HepG2 (cell line): ENCODE results near the gene SIGLEC14. TPM values are rescaled to one million over a fixed set of nuclear protein-coding genes. Genes with fewer than 3 reads are reported as not detected.
A peak's percentile ranks its signal among the peaks of the same experiment; 100 is the strongest.

Experiments
- AFF4 ChIP-seq: sonication (generic); formaldehyde crosslinking; IDR thresholded peaks from 2 replicates; pipeline ENCODE4 v1.4.0; 2020; ENCODE audit warnings: missing genetic modification reagents
- CREB1 ChIP-seq, 2 experiments: fragments of 450-650 bp in 1 of 2; IDR thresholded peaks; 2 replicates each; pipeline ENCODE4 v1.6.1; 2016 to 2017; ENCODE audit warnings: control low read depth in 1 of 2, mild to moderate bottlenecking in 1 of 2, missing compliant biosample characterization in 1 of 2, missing genetic modification characterization in 1 of 2
- FOXP1 ChIP-seq, 2 experiments: fragments of 450-650 bp in 1 of 2; IDR thresholded peaks; 2 replicates each; pipeline ENCODE4 v1.6.1; 2017 to 2018; ENCODE audit warnings: antibody characterized with exemption in 1 of 2
- GZF1 ChIP-seq: sonication (generic); formaldehyde crosslinking; IDR thresholded peaks from 2 replicates; pipeline ENCODE4 v1.5.1; 2020; ENCODE audit warnings: mild to moderate bottlenecking, missing genetic modification reagents
- KMT2A ChIP-seq: sonication (generic); formaldehyde crosslinking; IDR thresholded peaks from 2 replicates; pipeline ENCODE4 v1.4.0; 2020; ENCODE audit warnings: missing genetic modification reagents
- MAZ ChIP-seq, 2 experiments: sonication (generic) in 1 of 2; formaldehyde crosslinking in 1 of 2; IDR thresholded peaks; 2 replicates each; pipeline versions ENCODE4 v1.5.0 to v1.6.1; 2012 to 2020; ENCODE audit warnings: low read depth in 2 of 2, mild to moderate bottlenecking in 2 of 2, borderline replicate concordance in 1 of 2, improper control_type of control experiment in 1 of 2, low read length in 1 of 2, missing genetic modification reagents in 1 of 2, moderate library complexity in 1 of 2
- PHB2 ChIP-seq: fragments of 450-650 bp; IDR thresholded peaks from 2 replicates; pipeline ENCODE4 v1.6.1; 2018; ENCODE audit not compliant: partially characterized antibody
- REL ChIP-seq: sonication (generic); formaldehyde crosslinking; conservative IDR thresholded peaks from 2 replicates; pipeline ENCODE4 v1.8.0; 2022; ENCODE audit warnings: mild to moderate bottlenecking, missing genetic modification reagents, moderate library complexity
- ZBTB3 ChIP-seq: sonication (generic); formaldehyde crosslinking; IDR thresholded peaks from 2 replicates; pipeline ENCODE4 v1.4.0; 2020; ENCODE audit warnings: low read depth, mild to moderate bottlenecking, moderate library complexity, missing genetic modification reagents, borderline replicate concordance
- ZNF230 ChIP-seq: sonication (generic); formaldehyde crosslinking; IDR thresholded peaks from 2 replicates; pipeline ENCODE4 v1.4.0; 2020; ENCODE audit warnings: mild to moderate bottlenecking, missing genetic modification reagents
- ZNF264 ChIP-seq: sonication (generic); formaldehyde crosslinking; IDR thresholded peaks from 2 replicates; pipeline ENCODE4 v1.4.0; 2020; ENCODE audit warnings: missing genetic modification reagents
- ZNF296 ChIP-seq: sonication (generic); formaldehyde crosslinking; conservative IDR thresholded peaks from 2 replicates; pipeline ENCODE4 v1.5.0; 2020; ENCODE audit warnings: mild to moderate bottlenecking, missing genetic modification reagents
- ZNF761 ChIP-seq: sonication (generic); formaldehyde crosslinking; conservative IDR thresholded peaks from 2 replicates; pipeline ENCODE4 v1.4.0; 2020; ENCODE audit warnings: mild to moderate bottlenecking, missing genetic modification reagents
- ZSCAN21 ChIP-seq: sonication (generic); formaldehyde crosslinking; IDR thresholded peaks from 2 replicates; pipeline ENCODE4 v1.8.0; 2022; ENCODE audit warnings: mild to moderate bottlenecking, missing genetic modification reagents, moderate library complexity, borderline replicate concordance
- polyA plus RNA-seq, 8 experiments: library from polyadenylated mRNA; depleted of rRNA in 3 of 8; stranded (reverse) in 7 of 8; unstranded in 1 of 8; fragments of >200 nt; fragmentation: Illumina TruSeq in 4 of 8; extraction: Trizol in 4 of 8; gene quantifications; 2 replicates each; pipeline versions ENCODE4 v1.2.1 to v1.2.3, GENCODE V29; 2011 to 2016; ENCODE audit warnings: low read depth in 4 of 8, missing spikeins in 1 of 8, mixed read lengths in 1 of 8; ENCODE audit not compliant: insufficient read depth in 1 of 8
- total RNA-seq, 5 experiments: library from RNA; depleted of rRNA; stranded (reverse); fragments of >200 nt; fragmentation: Illumina TruSeq; extraction: Trizol; gene quantifications; 2 replicates each; pipeline ENCODE4 v1.2.3, GENCODE V29; 2016; ENCODE audit warnings: low read depth in 1 of 5
- TF ChIP-seq, protein P1 (sequence below): IDR thresholded peaks from 2 replicates; pipeline ENCODE4 v1.4.0; 2020; ENCODE audit warnings: mild to moderate bottlenecking, missing genetic modification reagents
- TF ChIP-seq, protein P2 (sequence below): IDR thresholded peaks from 2 replicates; pipeline ENCODE4 v1.6.1; 2016; ENCODE audit warnings: missing biosample characterization, missing genetic modification reagents, low read depth

Gene SIGLEC14
- total and polyA plus RNA-seq, 2 of the 13 experiments (the other 11 are each of a cell fraction or from before 2014, with no cell fraction given), result 0.05 to 0.09 TPM

DNA sequence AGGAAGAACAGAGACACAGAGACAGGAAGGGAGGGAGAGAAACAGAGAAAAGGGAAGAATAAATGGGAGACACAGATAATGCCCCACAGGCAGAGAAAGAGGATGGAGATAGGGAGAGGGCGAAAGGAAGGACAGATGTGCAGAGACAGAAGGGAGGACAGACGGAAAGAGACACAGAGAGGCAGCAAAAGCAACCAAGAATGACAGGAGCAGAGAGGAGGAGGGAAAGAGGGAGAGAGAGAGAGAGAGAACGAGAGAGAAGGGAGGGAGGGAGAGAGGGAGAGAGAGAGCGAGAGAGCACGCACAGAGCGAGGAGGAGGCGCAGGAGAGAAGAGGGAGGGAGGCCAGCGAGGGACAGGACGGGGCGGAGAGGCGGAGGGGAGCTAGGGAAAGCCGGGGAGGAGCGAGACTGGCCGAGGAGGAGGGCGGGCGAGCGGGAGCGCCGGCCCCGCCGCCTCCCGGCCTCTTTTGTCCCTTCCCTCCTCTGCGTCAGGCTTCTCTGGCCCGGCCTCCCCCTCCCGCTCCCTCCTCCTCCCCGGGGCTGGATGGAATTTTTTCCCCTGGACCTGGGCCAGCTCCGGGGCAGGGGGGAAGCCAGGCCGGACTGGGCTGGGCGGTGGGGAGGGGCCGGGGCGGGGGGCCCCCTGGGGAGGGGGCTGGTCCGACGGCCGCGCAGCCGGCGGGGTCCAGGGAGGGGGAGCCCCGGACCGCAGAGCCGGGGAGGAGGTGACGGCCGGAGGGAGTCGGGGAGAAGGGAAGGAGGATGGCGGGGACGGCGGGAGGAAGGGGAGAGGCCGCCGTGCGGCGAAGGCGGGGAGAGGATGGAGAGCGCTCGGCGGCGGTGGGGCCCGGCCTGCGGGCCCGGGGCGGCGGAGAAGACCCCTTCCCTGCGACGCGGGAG lies 42.3 kb upstream of the SIGLEC14 start (continued):
- no peak for TF ChIP-seq AFF4 (CRISPR knock-in tag)
- TF ChIP-seq PHB2, result no peak
- TF ChIP-seq, protein P1, sequence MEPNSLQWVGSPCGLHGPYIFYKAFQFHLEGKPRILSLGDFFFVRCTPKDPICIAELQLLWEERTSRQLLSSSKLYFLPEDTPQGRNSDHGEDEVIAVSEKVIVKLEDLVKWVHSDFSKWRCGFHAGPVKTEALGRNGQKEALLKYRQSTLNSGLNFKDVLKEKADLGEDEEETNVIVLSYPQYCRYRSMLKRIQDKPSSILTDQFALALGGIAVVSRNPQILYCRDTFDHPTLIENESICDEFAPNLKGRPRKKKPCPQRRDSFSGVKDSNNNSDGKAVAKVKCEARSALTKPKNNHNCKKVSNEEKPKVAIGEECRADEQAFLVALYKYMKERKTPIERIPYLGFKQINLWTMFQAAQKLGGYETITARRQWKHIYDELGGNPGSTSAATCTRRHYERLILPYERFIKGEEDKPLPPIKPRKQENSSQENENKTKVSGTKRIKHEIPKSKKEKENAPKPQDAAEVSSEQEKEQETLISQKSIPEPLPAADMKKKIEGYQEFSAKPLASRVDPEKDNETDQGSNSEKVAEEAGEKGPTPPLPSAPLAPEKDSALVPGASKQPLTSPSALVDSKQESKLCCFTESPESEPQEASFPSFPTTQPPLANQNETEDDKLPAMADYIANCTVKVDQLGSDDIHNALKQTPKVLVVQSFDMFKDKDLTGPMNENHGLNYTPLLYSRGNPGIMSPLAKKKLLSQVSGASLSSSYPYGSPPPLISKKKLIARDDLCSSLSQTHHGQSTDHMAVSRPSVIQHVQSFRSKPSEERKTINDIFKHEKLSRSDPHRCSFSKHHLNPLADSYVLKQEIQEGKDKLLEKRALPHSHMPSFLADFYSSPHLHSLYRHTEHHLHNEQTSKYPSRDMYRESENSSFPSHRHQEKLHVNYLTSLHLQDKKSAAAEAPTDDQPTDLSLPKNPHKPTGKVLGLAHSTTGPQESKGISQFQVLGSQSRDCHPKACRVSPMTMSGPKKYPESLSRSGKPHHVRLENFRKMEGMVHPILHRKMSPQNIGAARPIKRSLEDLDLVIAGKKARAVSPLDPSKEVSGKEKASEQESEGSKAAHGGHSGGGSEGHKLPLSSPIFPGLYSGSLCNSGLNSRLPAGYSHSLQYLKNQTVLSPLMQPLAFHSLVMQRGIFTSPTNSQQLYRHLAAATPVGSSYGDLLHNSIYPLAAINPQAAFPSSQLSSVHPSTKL, result peak; percentile 36; the same call in 1 of the 2 replicates
- 0 out of 2 replicates have a peak, but pooled peaks have one; percentile 49 for TF ChIP-seq MAZ (IDR thresholded peaks at IDR 0.05; ENCODE audit: borderline replicate concordance, low read depth, low read length)
- TF ChIP-seq MAZ (CRISPR knock-in tag; IDR thresholded peaks at IDR 0.05; ENCODE audit: low read depth), result 0 out of 2 replicates have a peak, but pooled peaks have one; percentile 18
- no peak for TF ChIP-seq ZNF264 (CRISPR knock-in tag)
- TF ChIP-seq ZNF296 (CRISPR knock-in tag), result no peak
- no peak for TF ChIP-seq KMT2A (CRISPR knock-in tag)
- no peak for TF ChIP-seq CREB1 (IDR thresholded peaks at IDR 0.05)
- TF ChIP-seq CREB1 (CRISPR knock-in tag; IDR thresholded peaks at IDR 0.05), result no peak
- TF ChIP-seq FOXP1 (IDR thresholded peaks at IDR 0.05), result no peak
- TF ChIP-seq FOXP1 (CRISPR knock-in tag; IDR thresholded peaks at IDR 0.05), result no peak
- no peak for TF ChIP-seq GZF1 (CRISPR knock-in tag)
- TF ChIP-seq, protein P2, sequence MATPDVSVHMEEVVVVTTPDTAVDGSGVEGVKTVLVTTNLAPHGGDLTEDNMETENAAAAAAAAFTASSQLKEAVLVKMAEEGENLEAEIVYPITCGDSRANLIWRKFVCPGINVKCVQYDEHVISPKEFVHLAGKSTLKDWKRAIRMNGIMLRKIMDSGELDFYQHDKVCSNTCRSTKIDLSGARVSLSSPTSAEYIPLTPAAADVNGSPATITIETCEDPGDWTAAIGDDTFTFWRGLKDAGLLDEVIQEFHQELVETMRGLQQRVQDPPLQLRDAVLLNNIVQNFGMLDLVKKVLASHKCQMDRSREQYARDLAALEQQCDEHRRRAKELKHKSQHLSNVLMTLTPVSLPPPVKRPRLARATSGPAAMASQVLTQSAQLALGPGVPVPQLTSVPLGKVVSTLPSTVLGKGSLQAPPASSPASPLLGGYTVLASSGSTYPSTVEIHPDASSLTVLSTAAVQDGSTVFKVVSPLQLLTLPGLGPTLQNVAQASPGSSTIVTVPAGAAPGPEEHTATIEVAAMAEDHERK (CRISPR knock-in tag), result no peak
- no peak for TF ChIP-seq REL (CRISPR knock-in tag)
- no peak for TF ChIP-seq ZNF230 (CRISPR knock-in tag)
- no peak for TF ChIP-seq ZNF761 (CRISPR knock-in tag)
- no peak for TF ChIP-seq ZSCAN21
- no peak for TF ChIP-seq ZBTB3 (CRISPR knock-in tag)
